Measurements from ENCODE around the gene FRMD4A. TPM values are rescaled to one million over a fixed set of nuclear protein-coding genes. Genes with fewer than 3 reads are reported as not detected.

Gene FRMD4A
- total RNA-seq, 2 donors from 2014 or later, result 22.3 to 22.4 TPM

- no peaks in the 10 kb centered on the region for H3K4me1 Mint-ChIP-seq
- H3K4me1 ChIP-seq (ENCODE audit: control insufficient read depth, insufficient read depth, low read length), result no peaks in the 10 kb centered on the region
- H3K27me3 Mint-ChIP-seq (ENCODE audit: insufficient read depth), result no peaks in the 10 kb centered on the region
- no peak for TF ChIP-seq CTCF (conservative IDR thresholded peaks at IDR 0.05)
- WGBS, 2 experiments (ENCODE audit: insufficient coverage in 1 of 2, insufficient read length in 1 of 2), result 94 to 96% methylated on average over 11 of the region's 11 CpGs
- H3K27ac Mint-ChIP-seq, result no peak overlapping the region
- no peaks in the 10 kb centered on the region for H3K9me3 Mint-ChIP-seq
- no peaks in the 10 kb centered on the region for H3K36me3 Mint-ChIP-seq (ENCODE audit: low read depth)
- no peak overlapping the region for H3K9ac ChIP-seq (ENCODE audit: extremely low read depth, low read length, poor library complexity, severe bottlenecking)
- H3K4me3 ChIP-seq (ENCODE audit: low read length), result no peak overlapping the region
- no peak for DNase-seq
- no peaks in the 10 kb centered on the region for H3K36me3 ChIP-seq (ENCODE audit: control insufficient read depth, insufficient read depth, low read length)
- peak overlapping the region; percentile 79 for H3K27ac ChIP-seq (ENCODE audit: low read depth, low read length)
- H3K27me3 ChIP-seq (ENCODE audit: control insufficient read depth, insufficient read depth, low read length, poor library complexity, severe bottlenecking), result no peaks in the 10 kb centered on the region
- no peak overlapping the region for H3K4me3 Mint-ChIP-seq
- no peaks in the 10 kb centered on the region for H3K9me3 ChIP-seq (ENCODE audit: control insufficient read depth, low read length)
Measured at GRCh38 chr10:13871776-13872175, 458.9 kb downstream of the FRMD4A start.

- H3K9me3 Mint-ChIP-seq, result no peaks in the 10 kb centered on the region
- 88 to 100% methylated on average over 4 to 9 of the region's 9 CpGs for WGBS, 2 experiments (ENCODE audit: insufficient coverage in 1 of 2, insufficient read length in 1 of 2)
Measured at GRCh38 chr10:13871011-13871410, 459.7 kb downstream of the FRMD4A start.

GRCh38 chr10:13869295-13869664, 461.4 kb downstream of the FRMD4A start:
- WGBS, 2 experiments (ENCODE audit: insufficient coverage in 1 of 2, insufficient read length in 1 of 2), result 97 to 98% methylated on average over 11 to 12 of the region's 12 CpGs
- no peak for TF ChIP-seq CTCF (conservative IDR thresholded peaks at IDR 0.05)
- Mint-ChIP-seq H3K9me3 (no peaks in the 10 kb centered on the region), H3K36me3 (ENCODE audit: low read depth) (no peaks in the 10 kb centered on the region), H3K4me3 (no peak overlapping the region), H3K27me3 (ENCODE audit: insufficient read depth) (no peaks in the 10 kb centered on the region), H3K27ac (no peak overlapping the region), H3K4me1 (peaks cover 5% of the 10 kb centered on the region)
- H3K9me3 ChIP-seq (ENCODE audit: control insufficient read depth, low read length), result no peaks in the 10 kb centered on the region
- peak; percentile 33 for DNase-seq
- no peak overlapping the region for H3K4me3 ChIP-seq (ENCODE audit: low read length)
- H3K4me1 ChIP-seq (ENCODE audit: control insufficient read depth, insufficient read depth, low read length), result no peaks in the 10 kb centered on the region
- H3K9ac ChIP-seq (ENCODE audit: extremely low read depth, low read length, poor library complexity, severe bottlenecking), result no peak overlapping the region
- H3K36me3 ChIP-seq (ENCODE audit: control insufficient read depth, insufficient read depth, low read length), result no peaks in the 10 kb centered on the region
- H3K27me3 ChIP-seq (ENCODE audit: control insufficient read depth, insufficient read depth, low read length, poor library complexity, severe bottlenecking), result no peaks in the 10 kb centered on the region
- H3K27ac ChIP-seq (ENCODE audit: low read depth, low read length), result peak overlapping the region; percentile 36

More at GRCh38 chr10:13871011-13871410, 459.7 kb downstream of the FRMD4A start:
- Histone ChIP-seq H3K27me3 (ENCODE audit: control insufficient read depth, insufficient read depth, low read length, poor library complexity, severe bottlenecking) (no peaks in the 10 kb centered on the region), H3K4me3 (ENCODE audit: low read length) (no peak overlapping the region), H3K9me3 (ENCODE audit: control insufficient read depth, low read length) (no peaks in the 10 kb centered on the region), H3K27ac (ENCODE audit: low read depth, low read length) (peak overlapping the region; percentile 79), H3K4me1 (ENCODE audit: control insufficient read depth, insufficient read depth, low read length) (no peaks in the 10 kb centered on the region), H3K9ac (ENCODE audit: extremely low read depth, low read length, poor library complexity, severe bottlenecking) (no peak overlapping the region), H3K36me3 (ENCODE audit: control insufficient read depth, insufficient read depth, low read length) (no peaks in the 10 kb centered on the region)
- TF ChIP-seq CTCF (conservative IDR thresholded peaks at IDR 0.05), result no peak
- H3K4me3 Mint-ChIP-seq, result no peak overlapping the region
- H3K27me3 Mint-ChIP-seq (ENCODE audit: insufficient read depth), result no peaks in the 10 kb centered on the region
- no peak for DNase-seq
- no peak overlapping the region for H3K27ac Mint-ChIP-seq
- peaks cover 5% of the 10 kb centered on the region for H3K4me1 Mint-ChIP-seq
- H3K36me3 Mint-ChIP-seq (ENCODE audit: low read depth), result no peaks in the 10 kb centered on the region

All from endodermal cell (in vitro differentiated cells).